ENCODE measurements around the gene ERBB2.

- no peak for TF ChIP-seq CTCF (conservative IDR thresholded peaks at IDR 0.05; ENCODE audit: low read length)
- no peak for TF ChIP-seq EZH2phosphoT487 (IDR thresholded peaks at IDR 0.05; ENCODE audit: borderline replicate concordance)
Measured at GRCh38 chr17:39711851-39712250, 12.0 kb downstream of the ERBB2 start.
